Prostate gland (tissue), 2 donors: ENCODE data around the gene KLK1. TPM values are rescaled to one million over a fixed set of nuclear protein-coding genes. Genes with fewer than 3 reads are reported as not detected.

Source experiments
- DNase-seq: peaks from one replicate; pipeline ENCODE4 v3.0.0-alpha.2; 2019; ENCODE audit warnings: low spot score
- H3K27ac ChIP-seq, 2 donors: fragments of 200-600 bp; sonication (generic); 2 replicates each; pipeline ENCODE4 v1.5.1; 2017 to 2019
- H3K27me3 ChIP-seq: fragments of 200-600 bp; sonication (generic); replicated peaks from 2 replicates; pipeline ENCODE4 v1.5.1; 2019; ENCODE audit not compliant: insufficient read depth
- H3K36me3 ChIP-seq, 2 donors: fragments of 200-600 bp; sonication (generic); 1 replicate in 1 of 2; 2 replicates in 1 of 2; pipeline versions ENCODE4 v1.5.1 to v1.8.1; 2017 to 2019
- H3K4me1 ChIP-seq: fragments of 200-600 bp; sonication (generic); replicated peaks from 2 replicates; pipeline ENCODE4 v1.5.1; 2019
- H3K4me3 ChIP-seq, 2 donors: fragments of 200-600 bp; sonication (generic); 2 replicates each; pipeline ENCODE4 v1.5.1; 2017 to 2019
- H3K9me3 ChIP-seq: fragments of 200-600 bp; sonication (generic); 2 replicates; pipeline ENCODE4 v1.5.1; 2017
- POLR2A ChIP-seq: fragments of 450-650 bp; IDR thresholded peaks from one replicate; pipeline ENCODE4 v1.6.1; 2016; ENCODE audit warnings: antibody characterized with exemption, mild to moderate bottlenecking
- POLR2AphosphoS5 ChIP-seq: sonication (generic); formaldehyde crosslinking; IDR thresholded peaks from one replicate; pipeline ENCODE4 v1.6.1; 2017; ENCODE audit warnings: antibody characterized with exemption
- WGBS: methylation state at CpG from one replicate; pipeline ENCODE4 v1.1.5; 2018; 5-methylcytosine and 5-hydroxymethylcytosine counted together
- intact Hi-C: fragments of 100-400 bp; cut with DNase I; formaldehyde crosslinking; loops from one replicate; pipeline ENCODE4 v1.14.2; 2022
- total RNA-seq, 2 donors: library from RNA; depleted of rRNA; stranded (reverse); fragments of >200 nt; gene quantifications; one replicate each; pipeline ENCODE4 v1.1.0, GENCODE V29; 2016
- TF ChIP-seq, protein P1 (sequence below), 4 experiments: fragments of 200-600 bp in 2 of 4; fragments of 450-650 bp in 2 of 4; sonication (generic) in 2 of 4; IDR thresholded peaks; 1 replicate in 3 of 4; 2 replicates in 1 of 4; pipeline ENCODE4 v1.5.1; 2016 to 2019; ENCODE audit warnings: antibody characterized with exemption in 4 of 4, mild to moderate bottlenecking in 2 of 4, moderate library complexity in 2 of 4

KLK1 gene
- total RNA-seq, 2 donors from 2014 or later = 8.3 to 45.2 TPM

DNA sequence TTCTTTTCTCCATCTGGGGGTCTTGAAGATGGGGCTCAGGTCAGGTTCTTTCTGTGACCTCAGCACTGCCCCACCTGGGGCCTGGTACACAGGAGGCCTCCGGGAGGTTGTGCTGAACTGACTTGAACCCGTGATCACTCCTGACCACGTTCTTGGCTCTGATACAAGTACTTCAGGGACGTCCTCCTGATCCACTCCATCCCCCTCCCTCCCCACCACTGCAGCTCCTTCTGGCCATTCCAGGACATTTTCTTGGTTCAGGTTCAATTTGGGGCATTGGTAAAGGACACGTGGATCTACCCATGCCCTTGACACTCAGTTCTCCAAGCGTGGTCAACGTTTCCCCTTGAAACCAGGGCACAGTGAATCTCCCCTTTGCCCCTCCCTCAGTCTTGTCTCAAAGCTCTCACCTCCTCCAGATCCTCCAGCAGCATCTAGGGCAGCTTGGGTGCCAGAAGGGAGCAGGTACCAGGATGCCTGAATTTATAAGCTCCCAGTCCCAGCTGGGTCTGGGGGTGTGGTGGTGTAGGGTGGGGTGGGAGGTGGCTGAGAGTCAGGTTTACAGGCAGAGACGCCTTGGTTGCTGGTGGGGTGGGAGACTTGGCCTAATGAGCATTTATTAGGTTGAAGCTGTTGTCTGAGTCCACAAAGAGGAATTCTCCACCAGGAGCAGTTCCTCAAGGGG, 9.7 kb upstream of the KLK1 start, which contains the start of gene KLK15:
Gene KLK15 (minus strand): TSS at position 458 of the 685 bp plus-strand sequence. CDS start 2,082 bp downstream, outside the sequence.
- Histone ChIP-seq H3K36me3 (no peaks in the 10 kb centered on the region), H3K27ac (no peak within 1 kb of the TSS), H3K9me3 (no peaks in the 10 kb centered on the region), H3K27me3 (no peaks in the 10 kb centered on the region), H3K4me3 (no peak within 1 kb of the TSS), H3K4me1 (peaks cover 8% of the 10 kb centered on the region)
- DNase-seq = no peak
- intact Hi-C loops = no loop called here
- no peak for TF ChIP-seq POLR2AphosphoS5
- TF ChIP-seq POLR2A = no peak
- TF ChIP-seq, protein P1, sequence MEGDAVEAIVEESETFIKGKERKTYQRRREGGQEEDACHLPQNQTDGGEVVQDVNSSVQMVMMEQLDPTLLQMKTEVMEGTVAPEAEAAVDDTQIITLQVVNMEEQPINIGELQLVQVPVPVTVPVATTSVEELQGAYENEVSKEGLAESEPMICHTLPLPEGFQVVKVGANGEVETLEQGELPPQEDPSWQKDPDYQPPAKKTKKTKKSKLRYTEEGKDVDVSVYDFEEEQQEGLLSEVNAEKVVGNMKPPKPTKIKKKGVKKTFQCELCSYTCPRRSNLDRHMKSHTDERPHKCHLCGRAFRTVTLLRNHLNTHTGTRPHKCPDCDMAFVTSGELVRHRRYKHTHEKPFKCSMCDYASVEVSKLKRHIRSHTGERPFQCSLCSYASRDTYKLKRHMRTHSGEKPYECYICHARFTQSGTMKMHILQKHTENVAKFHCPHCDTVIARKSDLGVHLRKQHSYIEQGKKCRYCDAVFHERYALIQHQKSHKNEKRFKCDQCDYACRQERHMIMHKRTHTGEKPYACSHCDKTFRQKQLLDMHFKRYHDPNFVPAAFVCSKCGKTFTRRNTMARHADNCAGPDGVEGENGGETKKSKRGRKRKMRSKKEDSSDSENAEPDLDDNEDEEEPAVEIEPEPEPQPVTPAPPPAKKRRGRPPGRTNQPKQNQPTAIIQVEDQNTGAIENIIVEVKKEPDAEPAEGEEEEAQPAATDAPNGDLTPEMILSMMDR (IDR thresholded peaks at IDR 0.05) = no peak
- WGBS = 69% methylated on average over 8 of the region's 8 CpGs

GRCh38 chr19:50832666-50833065, 9.1 kb upstream of the KLK1 start:
- Histone ChIP-seq H3K9me3 (no peaks in the 10 kb centered on the region), H3K4me3 (no peak overlapping the region), H3K27ac (no peak overlapping the region), H3K27me3 (no peaks in the 10 kb centered on the region), H3K4me1 (peaks cover 8% of the 10 kb centered on the region), H3K36me3 (no peaks in the 10 kb centered on the region)
- intact Hi-C loops = no loop called here
- WGBS = 89% methylated on average over 8 of the region's 8 CpGs
- DNase-seq = no peak
- TF ChIP-seq POLR2A (no peak), POLR2AphosphoS5 (no peak)
- TF ChIP-seq, protein P1 (IDR thresholded peaks at IDR 0.05) = no peak

DNA sequence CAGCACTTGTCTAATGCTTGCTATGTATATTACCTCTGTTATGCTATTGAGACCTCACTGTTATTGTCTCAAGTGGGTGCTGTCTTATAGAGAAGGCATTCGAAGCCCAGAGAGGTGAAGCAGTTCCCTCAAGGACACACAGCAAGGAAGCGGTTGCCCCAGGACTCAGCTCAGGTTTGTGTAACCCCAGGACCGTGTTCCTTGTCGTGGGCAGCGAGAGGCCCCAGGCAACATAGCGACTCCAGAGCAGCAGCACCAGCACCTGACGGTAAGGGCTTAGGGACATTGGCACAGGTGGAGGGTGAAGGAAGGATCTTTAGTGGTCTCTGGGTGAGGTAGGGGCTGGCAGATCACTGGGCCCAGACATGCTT, 7.4 kb upstream of the KLK1 start:
- WGBS = 81% methylated on average over 7 of the region's 7 CpGs
- intact Hi-C loops = no loop called here
- Histone ChIP-seq H3K4me1 (no peaks in the 10 kb centered on the region), H3K4me3 (no peak overlapping the region), H3K27ac (no peak overlapping the region), H3K9me3 (no peaks in the 10 kb centered on the region), H3K27me3 (no peaks in the 10 kb centered on the region), H3K36me3 (no peaks in the 10 kb centered on the region)
- TF ChIP-seq, protein P1 (IDR thresholded peaks at IDR 0.05) = no peak
- no peak for TF ChIP-seq POLR2A
- no peak for TF ChIP-seq POLR2AphosphoS5
- DNase-seq = no peak

DNA sequence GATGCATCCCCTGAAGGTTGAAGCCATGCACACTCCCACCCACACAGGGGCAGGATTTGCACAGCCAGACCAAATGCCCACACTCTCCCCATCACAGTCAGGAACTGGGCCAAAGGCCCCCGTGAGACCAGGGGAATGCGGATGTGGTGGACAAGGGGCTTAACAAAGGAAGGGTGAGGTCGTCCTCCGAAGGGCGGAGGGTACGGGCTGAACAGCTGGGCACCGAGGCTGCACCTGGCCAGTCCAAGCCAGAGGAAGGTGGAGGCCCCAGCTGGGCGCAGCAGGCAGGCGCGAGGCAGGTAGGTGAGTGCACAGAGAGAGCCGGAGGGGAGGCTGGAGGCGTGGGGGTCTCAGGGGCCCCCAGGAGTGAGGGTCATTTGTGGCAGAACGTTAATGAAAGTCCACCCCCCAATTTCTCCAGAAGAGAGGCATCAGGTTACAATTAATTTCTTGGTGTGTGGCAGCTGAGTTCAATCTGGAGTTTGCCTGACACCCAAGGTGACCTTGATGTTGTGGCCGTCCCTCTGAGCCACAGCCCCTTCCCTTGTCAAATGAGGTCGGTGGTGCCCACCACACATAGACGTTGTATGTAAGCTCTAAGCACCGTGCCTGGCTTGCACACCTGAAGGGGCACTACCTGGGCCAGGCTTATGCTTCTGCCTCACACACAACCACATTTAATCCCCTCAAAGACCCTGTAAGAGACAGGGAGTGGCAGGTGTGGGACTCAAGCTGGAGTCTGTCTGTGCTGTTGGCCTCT, 6.9 kb upstream of the KLK1 start:
- Histone ChIP-seq H3K9me3 (no peaks in the 10 kb centered on the region), H3K27me3 (no peaks in the 10 kb centered on the region), H3K36me3 (no peaks in the 10 kb centered on the region), H3K4me3 (no peak overlapping the region), H3K4me1 (no peaks in the 10 kb centered on the region), H3K27ac (no peak overlapping the region)
- WGBS = 57% methylated on average over 17 of the region's 17 CpGs
- intact Hi-C loops = no loop called here
- DNase-seq = no peak
- TF ChIP-seq, protein P1 (IDR thresholded peaks at IDR 0.05) = no peak
- TF ChIP-seq POLR2AphosphoS5 = no peak
- no peak for TF ChIP-seq POLR2A
